Measurements from ENCODE around the gene HAND1. TPM values are rescaled to one million over a fixed set of nuclear protein-coding genes. Genes with fewer than 3 reads are reported as not detected.

HAND1 gene
- polyA plus RNA-seq, 4 donors = 0.22 to 0.42 TPM; not detected in 2

DNA sequence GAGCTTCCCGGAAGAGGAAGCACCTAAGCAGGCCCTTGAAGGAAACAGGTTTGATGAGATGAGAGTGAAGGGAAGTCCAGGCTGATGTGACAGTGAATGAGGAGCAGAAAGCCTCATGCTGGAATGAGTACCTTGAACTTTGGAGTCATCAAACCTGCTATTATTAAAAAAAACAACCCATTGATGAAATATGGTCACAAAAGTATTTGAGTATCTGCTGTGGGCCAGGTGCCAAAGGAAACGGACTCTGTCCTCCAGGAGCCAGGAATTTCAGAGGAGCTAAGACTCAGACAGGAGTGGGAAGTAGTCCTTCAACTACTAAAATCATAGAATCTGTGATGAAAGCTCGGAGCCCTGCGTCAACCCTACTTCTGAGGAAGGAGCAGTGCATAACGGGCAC is 11.9 kb downstream of the HAND1 start:
- H3K36me3 ChIP-seq (ENCODE audit: control insufficient read depth in 3 of 3, insufficient read depth in 2 of 3, low read depth in 1 of 3, low read length in 3 of 3) = no peaks in the 10 kb centered on the region
- peaks cover 0 to 18% (median 0%) of the 10 kb centered on the region in 3 donors for H3K4me1 ChIP-seq (ENCODE audit: control insufficient read depth in 3 of 3, insufficient read depth in 2 of 3, low read depth in 1 of 3, low read length in 2 of 3)
- peak overlapping the region in 1 of 3 donors; percentile 62 for H3K27ac ChIP-seq (ENCODE audit: low read depth in 1 of 3, low read length in 2 of 3)
- peaks cover 0 to 16% (median 5%) of the 10 kb centered on the region in 3 donors for H3K27me3 ChIP-seq (ENCODE audit: control insufficient read depth in 3 of 3, insufficient read depth in 3 of 3, low read length in 3 of 3)
- no peak overlapping the region for H3K4me3 ChIP-seq (ENCODE audit: low read depth in 1 of 3, low read length in 3 of 3)
- no peak for FAIRE-seq
- no peaks in the 10 kb centered on the region for H3K9me3 ChIP-seq (ENCODE audit: control insufficient read depth in 2 of 2, insufficient read depth in 1 of 2, low read depth in 1 of 2, low read length in 1 of 2)
- peak; percentile 77 to 87 for DNase-seq
- 25 to 47% (median 40%) methylated on average over 5 of the region's 5 CpGs for WGBS, 3 donors

DNA sequence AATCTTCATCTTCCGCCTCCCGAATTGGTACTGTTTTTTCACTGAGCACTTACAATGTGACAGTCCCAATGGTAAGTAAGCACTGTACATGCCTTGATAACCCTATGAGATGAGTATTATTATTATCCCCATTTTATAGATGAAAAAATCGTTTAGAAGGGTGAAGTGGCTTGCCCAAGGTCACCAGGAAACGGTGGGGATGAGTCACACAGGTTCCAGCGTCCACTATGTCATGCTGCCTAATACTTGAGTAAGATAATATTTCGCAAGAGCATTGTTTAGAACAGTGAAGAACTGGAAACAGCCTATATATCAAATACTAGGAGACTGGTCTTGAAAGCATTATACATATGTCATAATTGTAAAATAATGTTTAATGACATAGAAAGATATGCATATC is 12.9 kb downstream of the HAND1 start:
- Histone ChIP-seq H3K9me3 (ENCODE audit: control insufficient read depth in 2 of 2, insufficient read depth in 1 of 2, low read depth in 1 of 2, low read length in 1 of 2) (no peaks in the 10 kb centered on the region), H3K4me3 (ENCODE audit: low read depth in 1 of 3, low read length in 3 of 3) (no peak overlapping the region), H3K4me1 (ENCODE audit: control insufficient read depth in 3 of 3, insufficient read depth in 2 of 3, low read depth in 1 of 3, low read length in 2 of 3) (peaks cover 0 to 18% (median 0%) of the 10 kb centered on the region in 3 donors), H3K36me3 (ENCODE audit: control insufficient read depth in 3 of 3, insufficient read depth in 2 of 3, low read depth in 1 of 3, low read length in 3 of 3) (no peaks in the 10 kb centered on the region), H3K27ac (ENCODE audit: low read depth in 1 of 3, low read length in 2 of 3) (no peak overlapping the region), H3K27me3 (ENCODE audit: control insufficient read depth in 3 of 3, insufficient read depth in 3 of 3, low read length in 3 of 3) (peaks cover 0 to 9% (median 0%) of the 10 kb centered on the region in 3 donors)
- 34 to 59% (median 56%) methylated on average over 6 of the region's 6 CpGs for WGBS, 3 donors
- FAIRE-seq (no peak), DNase-seq (peak; percentile 39 to 51)

DNA sequence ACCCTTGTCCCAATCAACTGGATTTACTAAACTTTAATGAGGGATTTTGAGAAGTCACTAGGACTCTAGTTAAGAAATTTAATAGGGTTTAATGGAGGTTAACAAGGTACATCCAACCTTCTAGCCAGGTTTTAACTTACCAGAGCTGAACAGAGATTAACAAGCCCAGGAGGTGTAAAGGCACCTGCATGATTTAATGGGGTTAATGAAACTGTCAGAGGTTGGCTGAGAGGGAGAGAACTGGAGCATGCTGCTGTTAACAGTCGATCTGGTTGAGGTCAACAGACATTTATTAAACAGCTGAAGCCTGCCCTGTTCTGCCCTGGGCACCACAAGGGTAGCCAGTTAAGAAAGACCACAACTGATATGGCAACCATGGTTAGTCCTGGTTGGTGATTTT is 13.6 kb downstream of the HAND1 start:
- H3K4me1 ChIP-seq (ENCODE audit: control insufficient read depth in 3 of 3, insufficient read depth in 2 of 3, low read depth in 1 of 3, low read length in 2 of 3) = peaks cover 0 to 18% (median 0%) of the 10 kb centered on the region in 3 donors
- WGBS, 3 donors = 45 to 61% (median 57%) methylated on average over 1 of the region's 1 CpG
- H3K36me3 ChIP-seq (ENCODE audit: control insufficient read depth in 3 of 3, insufficient read depth in 2 of 3, low read depth in 1 of 3, low read length in 3 of 3) = no peaks in the 10 kb centered on the region
- FAIRE-seq (no peak), DNase-seq (no peak)
- H3K4me3 ChIP-seq (ENCODE audit: low read depth in 1 of 3, low read length in 3 of 3) = no peak overlapping the region
- H3K9me3 ChIP-seq (ENCODE audit: control insufficient read depth in 2 of 2, insufficient read depth in 1 of 2, low read depth in 1 of 2, low read length in 1 of 2) = no peaks in the 10 kb centered on the region
- H3K27me3 ChIP-seq (ENCODE audit: control insufficient read depth in 3 of 3, insufficient read depth in 3 of 3, low read length in 3 of 3) = peaks cover 0 to 5% (median 0%) of the 10 kb centered on the region in 3 donors
- no peak overlapping the region for H3K27ac ChIP-seq (ENCODE audit: low read depth in 1 of 3, low read length in 2 of 3)

GRCh38 chr5:154461531-154461930 is 16.5 kb downstream of the HAND1 start:
- H3K27ac ChIP-seq (ENCODE audit: low read depth in 1 of 3, low read length in 2 of 3) = no peak overlapping the region
- WGBS, 3 donors = 69 to 80% (median 79%) methylated on average over 6 of the region's 6 CpGs
- H3K27me3 ChIP-seq (ENCODE audit: control insufficient read depth in 3 of 3, insufficient read depth in 3 of 3, low read length in 3 of 3) = no peaks in the 10 kb centered on the region
- DNase-seq = no peak
- H3K4me1 ChIP-seq (ENCODE audit: control insufficient read depth in 3 of 3, insufficient read depth in 2 of 3, low read depth in 1 of 3, low read length in 2 of 3) = peaks cover 0 to 7% (median 0%) of the 10 kb centered on the region in 3 donors
- FAIRE-seq = no peak
- H3K36me3 ChIP-seq (ENCODE audit: control insufficient read depth in 3 of 3, insufficient read depth in 2 of 3, low read depth in 1 of 3, low read length in 3 of 3) = peaks cover 5 to 12% (median 7%) of the 10 kb centered on the region in 3 donors
- no peak overlapping the region for H3K4me3 ChIP-seq (ENCODE audit: low read depth in 1 of 3, low read length in 3 of 3)
- no peaks in the 10 kb centered on the region for H3K9me3 ChIP-seq (ENCODE audit: control insufficient read depth in 2 of 2, insufficient read depth in 1 of 2, low read depth in 1 of 2, low read length in 1 of 2)

DNA sequence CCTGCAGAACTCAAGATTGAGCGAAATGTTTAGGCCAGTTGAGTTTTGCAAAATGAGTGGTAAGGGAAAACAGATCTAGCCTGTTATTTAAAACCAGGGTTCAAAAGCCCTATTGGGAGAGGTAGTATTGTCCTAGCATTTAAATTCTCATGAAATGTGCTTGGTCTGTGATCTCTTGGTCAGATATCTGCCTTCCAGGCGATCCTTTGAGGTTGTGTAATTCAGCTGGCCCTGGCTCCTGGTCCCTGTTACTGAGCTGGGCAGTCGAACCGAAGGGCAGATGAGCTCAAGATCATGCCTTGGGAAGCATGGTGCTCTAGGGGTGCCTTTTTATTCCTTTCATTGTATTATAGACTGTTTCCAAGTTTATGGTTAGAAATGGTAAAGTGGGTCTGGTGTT is 17.9 kb downstream of the HAND1 start:
- Histone ChIP-seq H3K36me3 (ENCODE audit: control insufficient read depth in 3 of 3, insufficient read depth in 2 of 3, low read depth in 1 of 3, low read length in 3 of 3) (peaks cover 9 to 21% (median 12%) of the 10 kb centered on the region in 3 donors), H3K27me3 (ENCODE audit: control insufficient read depth in 3 of 3, insufficient read depth in 3 of 3, low read length in 3 of 3) (no peaks in the 10 kb centered on the region), H3K27ac (ENCODE audit: low read depth in 1 of 3, low read length in 2 of 3) (no peak overlapping the region), H3K4me1 (ENCODE audit: control insufficient read depth in 3 of 3, insufficient read depth in 2 of 3, low read depth in 1 of 3, low read length in 2 of 3) (no peaks in the 10 kb centered on the region), H3K9me3 (ENCODE audit: control insufficient read depth in 2 of 2, insufficient read depth in 1 of 2, low read depth in 1 of 2, low read length in 1 of 2) (no peaks in the 10 kb centered on the region), H3K4me3 (ENCODE audit: low read depth in 1 of 3, low read length in 3 of 3) (no peak overlapping the region)
- DNase-seq (no peak), FAIRE-seq (no peak)
- 96% methylated on average over 4 of the region's 4 CpGs for WGBS, 3 donors

- no peak for FAIRE-seq
- Histone ChIP-seq H3K4me1 (ENCODE audit: control insufficient read depth in 3 of 3, insufficient read depth in 2 of 3, low read depth in 1 of 3, low read length in 2 of 3) (no peaks in the 10 kb centered on the region), H3K4me3 (ENCODE audit: low read depth in 1 of 3, low read length in 3 of 3) (no peak overlapping the region), H3K9me3 (ENCODE audit: control insufficient read depth in 2 of 2, insufficient read depth in 1 of 2, low read depth in 1 of 2, low read length in 1 of 2) (no peaks in the 10 kb centered on the region), H3K27ac (ENCODE audit: low read depth in 1 of 3, low read length in 2 of 3) (no peak overlapping the region), H3K27me3 (ENCODE audit: control insufficient read depth in 3 of 3, insufficient read depth in 3 of 3, low read length in 3 of 3) (no peaks in the 10 kb centered on the region), H3K36me3 (ENCODE audit: control insufficient read depth in 3 of 3, insufficient read depth in 2 of 3, low read depth in 1 of 3, low read length in 3 of 3) (peaks cover 9 to 25% (median 16%) of the 10 kb centered on the region in 3 donors)
- 79 to 84% (median 83%) methylated on average over 3 of the region's 3 CpGs for WGBS, 3 donors
- DNase-seq = no peak
Measured at GRCh38 chr5:154459015-154459414, 19.0 kb downstream of the HAND1 start.

DNA sequence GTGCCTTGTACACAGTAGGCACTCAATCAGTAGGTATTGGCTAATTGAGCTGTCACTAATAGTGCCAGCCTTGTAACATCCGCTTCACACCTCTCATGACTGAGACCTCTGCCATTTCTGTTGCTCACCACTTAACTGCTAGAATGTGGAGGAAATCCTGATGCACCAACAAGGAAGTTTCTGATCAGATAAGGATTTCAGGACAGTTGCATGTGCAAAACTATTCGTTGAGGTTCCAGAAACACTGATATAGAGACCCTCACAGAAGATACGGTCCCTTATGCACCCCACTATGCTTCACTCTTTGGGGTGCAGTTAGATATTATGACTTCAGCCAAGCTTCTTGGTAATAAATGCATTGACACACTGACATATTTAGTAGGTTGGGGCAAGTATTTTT is 21.5 kb downstream of the HAND1 start:
- Histone ChIP-seq H3K36me3 (ENCODE audit: control insufficient read depth in 3 of 3, insufficient read depth in 2 of 3, low read depth in 1 of 3, low read length in 3 of 3) (peaks cover 15 to 42% (median 21%) of the 10 kb centered on the region in 3 donors), H3K4me1 (ENCODE audit: control insufficient read depth in 3 of 3, insufficient read depth in 2 of 3, low read depth in 1 of 3, low read length in 2 of 3) (no peaks in the 10 kb centered on the region), H3K27me3 (ENCODE audit: control insufficient read depth in 3 of 3, insufficient read depth in 3 of 3, low read length in 3 of 3) (no peaks in the 10 kb centered on the region), H3K27ac (ENCODE audit: low read depth in 1 of 3, low read length in 2 of 3) (no peak overlapping the region), H3K4me3 (ENCODE audit: low read depth in 1 of 3, low read length in 3 of 3) (no peak overlapping the region), H3K9me3 (ENCODE audit: control insufficient read depth in 2 of 2, insufficient read depth in 1 of 2, low read depth in 1 of 2, low read length in 1 of 2) (no peaks in the 10 kb centered on the region)
- 81 to 89% (median 88%) methylated on average over 3 of the region's 3 CpGs for WGBS, 3 donors
- DNase-seq (no peak), FAIRE-seq (no peak)

DNA sequence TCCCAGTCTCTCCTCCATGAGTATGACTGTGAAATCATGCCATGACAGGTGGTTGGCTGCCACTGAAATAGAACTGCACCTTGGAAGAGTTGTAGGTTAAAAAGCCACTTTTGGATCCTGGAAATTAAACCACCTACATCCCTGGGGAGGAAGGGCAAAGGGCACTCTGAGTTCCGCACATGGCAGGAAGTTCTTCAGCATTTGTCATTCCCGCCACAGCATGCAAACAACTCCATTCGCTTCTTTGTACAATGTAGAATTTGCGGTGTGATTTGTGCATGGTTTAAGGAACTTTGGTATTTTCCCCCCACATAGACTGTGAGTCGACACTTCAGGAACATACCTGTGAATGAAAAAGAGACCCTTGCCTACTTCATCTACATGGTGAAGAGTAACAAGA is 22.4 kb downstream of the HAND1 start:
- FAIRE-seq = no peak
- DNase-seq = no peak
- Histone ChIP-seq H3K9me3 (ENCODE audit: control insufficient read depth in 2 of 2, insufficient read depth in 1 of 2, low read depth in 1 of 2, low read length in 1 of 2) (no peaks in the 10 kb centered on the region), H3K4me1 (ENCODE audit: control insufficient read depth in 3 of 3, insufficient read depth in 2 of 3, low read depth in 1 of 3, low read length in 2 of 3) (no peaks in the 10 kb centered on the region), H3K27ac (ENCODE audit: low read depth in 1 of 3, low read length in 2 of 3) (no peak overlapping the region), H3K4me3 (ENCODE audit: low read depth in 1 of 3, low read length in 3 of 3) (no peak overlapping the region), H3K27me3 (ENCODE audit: control insufficient read depth in 3 of 3, insufficient read depth in 3 of 3, low read length in 3 of 3) (no peaks in the 10 kb centered on the region), H3K36me3 (ENCODE audit: control insufficient read depth in 3 of 3, insufficient read depth in 2 of 3, low read depth in 1 of 3, low read length in 3 of 3) (peaks cover 20 to 47% (median 27%) of the 10 kb centered on the region in 3 donors)
- 79 to 93% (median 91%) methylated on average over 5 of the region's 5 CpGs for WGBS, 3 donors

DNA sequence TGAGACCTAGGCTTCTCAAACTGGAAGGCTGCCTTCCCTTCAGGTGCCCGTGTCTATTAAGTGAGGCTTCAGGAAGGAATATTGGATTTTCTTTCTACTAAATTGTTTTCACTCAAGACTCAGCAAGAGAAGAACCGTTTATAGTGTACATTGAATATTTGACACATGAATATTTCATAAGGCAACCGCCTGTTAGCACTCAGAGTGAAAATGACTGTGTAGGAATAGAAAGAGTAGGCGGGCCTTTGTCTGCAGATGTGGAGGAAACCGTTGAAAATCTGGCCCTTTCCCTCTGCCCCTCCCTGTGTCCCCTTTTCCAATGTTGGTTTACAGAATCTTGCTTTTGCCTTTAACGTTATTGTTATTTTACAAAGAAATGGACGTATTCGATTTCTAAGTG is 26.1 kb downstream of the HAND1 start:
- no peak overlapping the region for H3K4me3 ChIP-seq (ENCODE audit: low read depth in 1 of 3, low read length in 3 of 3)
- DNase-seq (no peak), FAIRE-seq (no peak)
- no peaks in the 10 kb centered on the region for H3K9me3 ChIP-seq (ENCODE audit: control insufficient read depth in 2 of 2, insufficient read depth in 1 of 2, low read depth in 1 of 2, low read length in 1 of 2)
- peaks cover 0 to 9% (median 6%) of the 10 kb centered on the region in 3 donors for H3K4me1 ChIP-seq (ENCODE audit: control insufficient read depth in 3 of 3, insufficient read depth in 2 of 3, low read depth in 1 of 3, low read length in 2 of 3)
- 83 to 90% (median 90%) methylated on average over 8 of the region's 8 CpGs for WGBS, 3 donors
- H3K27ac ChIP-seq (ENCODE audit: low read depth in 1 of 3, low read length in 2 of 3) = no peak overlapping the region
- H3K36me3 ChIP-seq (ENCODE audit: control insufficient read depth in 3 of 3, insufficient read depth in 2 of 3, low read depth in 1 of 3, low read length in 3 of 3) = peaks cover 19 to 38% (median 23%) of the 10 kb centered on the region in 3 donors
- no peaks in the 10 kb centered on the region for H3K27me3 ChIP-seq (ENCODE audit: control insufficient read depth in 3 of 3, insufficient read depth in 3 of 3, low read length in 3 of 3)
